Liver (tissue), 3 donors: ENCODE measurements around the gene AMPD3.

Source experiments
- CTCF ChIP-seq: fragments of 150-350 bp; IDR thresholded peaks from 2 replicates; pipeline ENCODE4 v1.5.1; 2017; ENCODE audit warnings: improper control_type of control experiment, low read depth, low read length; ENCODE audit not compliant: missing input control
- MAX ChIP-seq: IDR thresholded peaks from 2 replicates; pipeline ENCODE4 v1.6.1; 2016; ENCODE audit warnings: antibody characterized with exemption
- NR2F2 ChIP-seq: IDR thresholded peaks from 2 replicates; pipeline ENCODE4 v1.6.1; 2016; ENCODE audit warnings: antibody characterized with exemption
- donor health status: healthy.
- donor health status: healthy.

GRCh38 chr11:10500757-10501684 is 46.0 kb downstream of the AMPD3 start:
- no peak for TF ChIP-seq CTCF
- TF ChIP-seq NR2F2 = no peak
- TF ChIP-seq MAX = no peak
